Brain microvascular endothelial cell (primary cell): ENCODE measurements around the gene PBOV1.

Source experiments
- DNase-seq: peaks from one replicate; pipeline ENCODE4 v3.0.0-alpha.2; 2020
- H3K27ac ChIP-seq: fragments of 250-450 bp; sonication (Bioruptor Pico); 2 replicates; pipeline ENCODE4 v1.5.1; 2020; ENCODE audit warnings: mild to moderate bottlenecking, moderate library complexity
- H3K27me3 ChIP-seq: fragments of 250-450 bp; sonication (Bioruptor Pico); replicated peaks from 2 replicates; pipeline ENCODE4 v1.5.1; 2020; ENCODE audit warnings: mild to moderate bottlenecking
- H3K36me3 ChIP-seq: fragments of 250-450 bp; sonication (Bioruptor Pico); replicated peaks from 2 replicates; pipeline ENCODE4 v1.5.1; 2020; ENCODE audit warnings: mild to moderate bottlenecking
- H3K4me3 ChIP-seq: 2 replicates; pipeline ENCODE4 v1.5.1; 2011; ENCODE audit warnings: low read depth, mild to moderate bottlenecking, control low read depth, low read length, moderate library complexity
- CTCF ChIP-seq: IDR thresholded peaks from 2 replicates; pipeline ENCODE4 v1.5.1; 2011; ENCODE audit warnings: low read depth, mild to moderate bottlenecking, moderate library complexity, low read length, control low read depth, inconsistent platforms; ENCODE audit errors: missing control alignments
- in situ Hi-C: cut with HindIII; loops from 2 replicates; pipeline ENCODE4 v1.10.0; 2017; ENCODE audit warnings: low sequenced_read_pairs, low pct_ligation_motif_present

Gene PBOV1

DNA sequence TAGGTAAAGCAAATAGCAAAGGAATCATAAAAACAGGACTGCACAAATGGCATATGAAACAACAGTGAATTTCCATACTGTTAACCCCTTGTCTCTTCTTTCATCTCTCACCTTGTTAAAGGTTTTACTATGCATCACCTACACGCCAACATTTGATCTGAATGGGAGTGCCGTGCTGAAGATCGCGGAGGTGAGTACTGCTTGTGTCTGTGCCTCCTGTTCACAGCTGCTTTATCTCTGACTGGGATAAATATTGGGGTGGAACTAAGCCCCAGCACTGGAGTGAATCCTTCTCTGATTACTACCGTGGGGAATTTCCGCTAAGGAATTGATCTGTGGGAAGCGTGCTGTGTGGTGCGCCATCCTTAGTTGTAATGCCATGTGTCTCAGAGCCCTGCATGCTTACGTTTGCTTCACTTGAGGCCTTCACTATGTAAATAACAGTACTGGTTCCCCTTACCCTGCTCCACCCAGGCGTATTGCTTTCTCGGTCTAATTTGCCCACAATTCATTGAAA, 11.4 kb upstream of the PBOV1 start:
- TF ChIP-seq CTCF = no peak
- in situ Hi-C loops = no loop called here
- H3K36me3 ChIP-seq = no peaks in the 10 kb centered on the region
- H3K4me3 ChIP-seq = no peak overlapping the region
- H3K27ac ChIP-seq = no peak overlapping the region
- DNase-seq = no peak
- no peaks in the 10 kb centered on the region for H3K27me3 ChIP-seq

DNA sequence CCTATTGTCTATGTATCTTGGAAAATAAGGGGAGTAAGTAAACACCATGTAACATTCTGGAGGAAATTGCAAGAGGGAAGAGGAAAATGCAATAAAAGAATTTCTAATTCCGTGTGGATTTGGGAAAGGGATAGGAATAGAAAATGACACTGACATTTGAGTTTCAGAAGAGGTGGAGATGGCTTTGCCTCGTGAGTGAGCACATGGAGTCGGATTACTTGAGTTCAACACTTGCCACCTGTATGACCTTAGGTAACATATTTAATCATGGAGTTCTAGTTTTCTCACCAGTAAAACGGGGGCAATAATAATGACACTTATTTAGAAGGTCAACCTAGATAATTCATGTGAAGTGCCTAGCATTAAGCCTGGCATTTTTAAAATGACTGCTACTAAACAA, 10.8 kb upstream of the PBOV1 start:
- no peak for DNase-seq
- Histone ChIP-seq H3K36me3 (no peaks in the 10 kb centered on the region), H3K27ac (no peak overlapping the region), H3K4me3 (no peak overlapping the region), H3K27me3 (no peaks in the 10 kb centered on the region)
- in situ Hi-C loops = no loop called here
- no peak for TF ChIP-seq CTCF

- in situ Hi-C loops = no loop called here
- Histone ChIP-seq H3K27me3 (no peaks in the 10 kb centered on the region), H3K4me3 (no peak overlapping the region), H3K36me3 (no peaks in the 10 kb centered on the region), H3K27ac (no peak overlapping the region)
- no peak for TF ChIP-seq CTCF
- no peak for DNase-seq
These were observed 9.1 kb upstream of the PBOV1 start for GRCh38 chr6:138227316-138227781.

- DNase-seq = no peak
- in situ Hi-C loops = no loop called here
- no peak for TF ChIP-seq CTCF
These were observed 8.5 kb upstream of the PBOV1 start for GRCh38 chr6:138226700-138227315.

DNA sequence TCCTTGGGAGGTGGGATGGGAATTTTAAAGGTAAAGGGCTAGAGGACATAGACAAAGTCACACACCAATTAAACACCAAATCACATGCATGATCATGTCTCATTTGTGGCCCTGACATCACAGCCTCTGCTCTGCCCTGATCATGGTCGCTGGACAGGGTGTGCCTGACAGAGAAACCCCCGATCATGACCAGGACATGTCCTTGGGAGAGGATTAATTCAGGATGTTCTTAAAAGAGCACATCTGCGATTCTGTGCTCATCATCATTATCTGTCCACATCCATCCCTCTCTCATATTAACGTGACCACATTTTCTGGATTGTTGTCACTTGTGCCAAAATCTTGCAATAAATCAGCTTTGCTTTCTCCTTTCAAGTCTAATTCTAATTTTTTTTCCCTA, 7.7 kb upstream of the PBOV1 start:
- no peaks in the 10 kb centered on the region for H3K36me3 ChIP-seq
- TF ChIP-seq CTCF = no peak
- H3K4me3 ChIP-seq = no peak overlapping the region
- no peak for DNase-seq
- in situ Hi-C loops = no loop called here
- H3K27ac ChIP-seq = no peak overlapping the region
- H3K27me3 ChIP-seq = no peaks in the 10 kb centered on the region

More at GRCh38 chr6:138226700-138227315, 8.5 kb upstream of the PBOV1 start:
- no peaks in the 10 kb centered on the region for H3K27me3 ChIP-seq
- H3K36me3 ChIP-seq = no peaks in the 10 kb centered on the region
- H3K4me3 ChIP-seq = no peak overlapping the region
- H3K27ac ChIP-seq = no peak overlapping the region
